Panc1 (cell line): ENCODE data around the gene UCN3. TPM values are rescaled to one million over a fixed set of nuclear protein-coding genes. Genes with fewer than 3 reads are reported as not detected.

Source experiments
- ATAC-seq: fragments of 200-7000 bp; cut with Tn5 transposase; 2 replicates; pipeline ENCODE4 v1.9.1; 2020; ENCODE audit warnings: mild to moderate bottlenecking, moderate library complexity
- BruUV-seq: library from RNA; stranded (reverse); fragments of 400-500 nt; replicated peaks from 2 replicates; lab custom pipeline; 2021; lab: Mats Ljungman, UMichigan
- CTCF ChIA-PET: fragments of 300-600 bp; sonication (Branson Sonifier 250); formaldehyde crosslinking; loops from one replicate; lab custom pipeline; 2022; ENCODE audit warnings: antibody characterized with exemption; lab: Charles Lee
- POLR2A ChIA-PET: fragments of 300-600 bp; sonication (Branson Sonifier 250); formaldehyde crosslinking; loops from one replicate; lab custom pipeline; 2022; ENCODE audit warnings: antibody characterized with exemption; lab: Charles Lee
- DNase-seq: peaks from one replicate; pipeline ENCODE4 v3.0.0-alpha.2; 2010; ENCODE audit warnings: low read depth, low spot score
- H3K27ac ChIP-seq: 2 replicates; pipeline ENCODE4 v1.5.1; 2011; ENCODE audit warnings: mild to moderate bottlenecking, low read length, inconsistent platforms
- H3K27me3 ChIP-seq: fragments of 200-500 bp; sonication (Bioruptor generic); 2 replicates; pipeline ENCODE4 v1.6.0; 2014; ENCODE audit warnings: low read length, inconsistent platforms; ENCODE audit not compliant: control insufficient read depth, insufficient read depth
- H3K36me3 ChIP-seq: fragments of 200-500 bp; sonication (Bioruptor generic); 2 replicates; pipeline ENCODE4 v1.5.1; 2014; ENCODE audit warnings: inconsistent platforms, mild to moderate bottlenecking, low read length, moderate library complexity; ENCODE audit not compliant: control insufficient read depth, insufficient read depth
- H3K4me1 ChIP-seq: 2 replicates; pipeline ENCODE4 v1.5.1; 2011; ENCODE audit warnings: inconsistent platforms, mild to moderate bottlenecking, low read length, moderate library complexity; ENCODE audit not compliant: control insufficient read depth, insufficient read depth
- H3K4me3 ChIP-seq, 2 experiments: 2 replicates each; pipeline ENCODE4 v1.5.1; 2011 to 2012; ENCODE audit warnings: low read depth in 2 of 2, low read length in 2 of 2, mild to moderate bottlenecking in 2 of 2, inconsistent platforms in 1 of 2, moderate library complexity in 1 of 2
- H3K9me3 ChIP-seq: fragments of 200-500 bp; sonication (Bioruptor generic); 2 replicates; pipeline ENCODE4 v1.5.1; 2014; ENCODE audit warnings: low read depth, mild to moderate bottlenecking, inconsistent platforms, low read length, moderate library complexity; ENCODE audit not compliant: control insufficient read depth, insufficient read depth
- CTCF ChIP-seq: fragments of 450-650 bp; IDR thresholded peaks from 2 replicates; pipeline ENCODE4 v1.5.1; 2017; ENCODE audit warnings: mild to moderate bottlenecking
- POLR2AphosphoS5 ChIP-seq: IDR thresholded peaks from 2 replicates; pipeline ENCODE4 v1.6.1; 2012; ENCODE audit warnings: mild to moderate bottlenecking, low read depth, low read length, moderate library complexity
- REST ChIP-seq, 2 experiments: IDR thresholded peaks; 2 replicates each; pipeline ENCODE4 v1.6.1; 2011 to 2012; ENCODE audit warnings: low read depth in 2 of 2, control low read depth in 1 of 2, low read length in 1 of 2, mild to moderate bottlenecking in 1 of 2, moderate library complexity in 1 of 2; ENCODE audit not compliant: insufficient read depth in 1 of 2
- SIN3A ChIP-seq: IDR thresholded peaks from 2 replicates; pipeline ENCODE4 v1.6.1; 2012; ENCODE audit warnings: low read depth, mild to moderate bottlenecking, low read length, moderate library complexity, borderline replicate concordance; ENCODE audit not compliant: insufficient read depth
- TCF7L2 ChIP-seq: IDR thresholded peaks from 2 replicates; pipeline ENCODE4 v1.6.1; 2011; ENCODE audit warnings: mild to moderate bottlenecking, low read depth, low read length, inconsistent platforms
- in situ Hi-C: cut with HindIII; loops from 2 replicates; pipeline ENCODE4 v1.10.0; 2016; ENCODE audit warnings: low sequenced_read_pairs, low pct_unique_long_range_greater_than_20kb
- intact Hi-C: fragments of 100-400 bp; cut with micrococcal nuclease; formaldehyde crosslinking; loops from one replicate; pipeline ENCODE4 v1.10.0; 2022; ENCODE audit not compliant: unreplicated experiment
- total RNA-seq: library from RNA; stranded (reverse); gene quantifications from one replicate; pipeline ENCODE4 v1.2.1, GENCODE V29; 2021; ENCODE audit not compliant: unreplicated experiment

Gene UCN3
- total RNA-seq, 1 experiment from 2014 or later, result not detected

- in situ Hi-C loops (no loop called here), intact Hi-C loops (no loop called here)
- DNase-seq, result no peak
- no peaks in the 10 kb centered on the region for H3K27me3 ChIP-seq
- H3K4me1 ChIP-seq, result no peaks in the 10 kb centered on the region
- no peak overlapping the region for H3K27ac ChIP-seq
- POLR2A ChIA-PET, result no interaction called here
- no peak for TF ChIP-seq SIN3A
- no peak for TF ChIP-seq CTCF
- TF ChIP-seq REST (IDR thresholded peaks at IDR 0.05; ENCODE audit: insufficient read depth in 1 of 2, low read depth in 2 of 2, low read length in 1 of 2), result no peak
- no peak for TF ChIP-seq POLR2AphosphoS5
- ATAC-seq, result no peak
- CTCF ChIA-PET, result no interaction called here
- no peak overlapping the region for H3K4me3 ChIP-seq
- no peaks in the 10 kb centered on the region for H3K9me3 ChIP-seq
- no peaks in the 10 kb centered on the region for H3K36me3 ChIP-seq
- BruUV-seq, result no TSS peak
Measured at GRCh38 chr10:5318148-5318547, 46.6 kb upstream of the UCN3 start.

GRCh38 chr10:5319863-5320262, 44.9 kb upstream of the UCN3 start:
- TF ChIP-seq CTCF (no peak), REST (IDR thresholded peaks at IDR 0.05; ENCODE audit: insufficient read depth in 1 of 2, low read depth in 2 of 2, low read length in 1 of 2) (no peak), POLR2AphosphoS5 (no peak), SIN3A (no peak), TCF7L2 (no peak)
- DNase-seq (no peak), ATAC-seq (no peak)
- no peak overlapping the region for H3K4me3 ChIP-seq
- intact Hi-C loops, result no loop called here
- H3K27ac ChIP-seq, result no peak overlapping the region
- H3K4me1 ChIP-seq, result no peaks in the 10 kb centered on the region
- no TSS peak for BruUV-seq
- POLR2A ChIA-PET, result no interaction called here
- H3K36me3 ChIP-seq, result no peaks in the 10 kb centered on the region
- CTCF ChIA-PET, result no interaction called here
- in situ Hi-C loops, result no loop called here
- no peaks in the 10 kb centered on the region for H3K9me3 ChIP-seq
- H3K27me3 ChIP-seq, result no peaks in the 10 kb centered on the region
